Keratinocyte (primary cell): ENCODE measurements around the gene AIG1. TPM values are rescaled to one million over a fixed set of nuclear protein-coding genes. Genes with fewer than 3 reads are reported as not detected.

Experiments
- DNase-seq: peaks from one replicate; pipeline ENCODE4 v3.0.0-alpha.2; 2011; ENCODE audit warnings: low read depth, missing footprints, low spot score
- FAIRE-seq: peaks from 2 replicates; lab custom pipeline; 2011; peaks lifted over from hg19 to GRCh38; lab: Jason Lieb, UNC
- H2AFZ ChIP-seq: 2 replicates; pipeline ENCODE4 v1.6.0; 2012; ENCODE audit warnings: low read length, control low read depth, inconsistent platforms; ENCODE audit not compliant: control insufficient read depth
- H3K27ac ChIP-seq: 2 replicates; pipeline ENCODE4 v1.5.1; 2011; ENCODE audit warnings: low read length; ENCODE audit not compliant: control insufficient read depth, insufficient read depth
- H3K27me3 ChIP-seq: 3 replicates; pipeline ENCODE4 v1.6.0; 2011; ENCODE audit warnings: low read length; ENCODE audit not compliant: control insufficient read depth, insufficient read depth; ENCODE audit errors: extremely low read depth
- H3K36me3 ChIP-seq, 2 experiments: 2 replicates in 1 of 2; 3 replicates in 1 of 2; pipeline ENCODE4 v1.5.1; 2011; ENCODE audit warnings: low read length in 2 of 2, mild to moderate bottlenecking in 1 of 2; ENCODE audit not compliant: control insufficient read depth in 2 of 2, insufficient read depth in 2 of 2; ENCODE audit errors: extremely low read depth in 1 of 2
- H3K4me1 ChIP-seq: 3 replicates; pipeline ENCODE4 v1.5.1; 2011; ENCODE audit warnings: low read length; ENCODE audit not compliant: control insufficient read depth, insufficient read depth; ENCODE audit errors: extremely low read depth
- H3K4me2 ChIP-seq: 3 replicates; pipeline ENCODE4 v1.6.0; 2011; ENCODE audit warnings: low read depth, low read length; ENCODE audit not compliant: control insufficient read depth, insufficient read depth; ENCODE audit errors: extremely low read depth
- H3K4me3 ChIP-seq, 3 experiments: fragments of 200-600 bp in 1 of 3; sonication (generic) in 1 of 3; 2 replicates in 2 of 3; 3 replicates in 1 of 3; pipeline ENCODE4 v1.5.1; 2011 to 2016; ENCODE audit warnings: low read length in 3 of 3, mild to moderate bottlenecking in 3 of 3, control low read depth in 2 of 3, inconsistent platforms in 1 of 3, low read depth in 1 of 3, mixed read lengths in 1 of 3, mixed run types in 1 of 3, moderate library complexity in 1 of 3; ENCODE audit not compliant: control insufficient read depth in 2 of 3, insufficient read depth in 2 of 3; ENCODE audit errors: extremely low read depth in 1 of 3
- H3K79me2 ChIP-seq: 2 replicates; pipeline ENCODE4 v1.6.0; 2012; ENCODE audit warnings: low read length; ENCODE audit not compliant: control insufficient read depth, insufficient read depth
- H3K9ac ChIP-seq: 3 replicates; pipeline ENCODE4 v1.6.0; 2011; ENCODE audit warnings: low read length; ENCODE audit not compliant: control insufficient read depth, insufficient read depth; ENCODE audit errors: extremely low read depth
- H3K9me1 ChIP-seq: 3 replicates; pipeline ENCODE4 v1.6.0; 2011; ENCODE audit warnings: low read length; ENCODE audit not compliant: control insufficient read depth, insufficient read depth; ENCODE audit errors: extremely low read depth
- H3K9me3 ChIP-seq: 2 replicates; pipeline ENCODE4 v1.5.1; 2012; ENCODE audit warnings: low read depth, low read length; ENCODE audit not compliant: control insufficient read depth
- H4K20me1 ChIP-seq: 3 replicates; pipeline ENCODE4 v1.6.0; 2011; ENCODE audit warnings: low read length; ENCODE audit not compliant: control insufficient read depth, insufficient read depth; ENCODE audit errors: extremely low read depth
- CTCF ChIP-seq, 3 experiments: IDR thresholded peaks in 1 of 3; conservative IDR thresholded peaks in 1 of 3; optimal IDR thresholded peaks in 1 of 3; 2 replicates in 2 of 3; 3 replicates in 1 of 3; pipeline versions ENCODE3 to v1.5.1; 2011; ENCODE audit warnings: low read length in 3 of 3, mild to moderate bottlenecking in 3 of 3, moderate library complexity in 2 of 3, control low read depth in 1 of 3, inconsistent platforms in 1 of 3; ENCODE audit not compliant: insufficient read depth in 2 of 3; ENCODE audit errors: extremely low read depth in 1 of 3
- EZH2 ChIP-seq: IDR thresholded peaks from one replicate; pipeline ENCODE4 v1.6.1; 2012; ENCODE audit warnings: inconsistent platforms, mild to moderate bottlenecking, low read length, moderate library complexity
- dilution Hi-C: fragments of 300-500 bp; cut with MboI; formaldehyde crosslinking; loops from one replicate; pipeline ENCODE4 v1.7.0; 2020; ENCODE audit warnings: low sequenced_read_pairs; ENCODE audit not compliant: extremely low pct_ligation_motif_present
- polyA plus RNA-seq, 5 experiments: library from polyadenylated mRNA; depleted of rRNA in 3 of 5; stranded (reverse) in 3 of 5; stranded (forward) in 1 of 5; unstranded in 1 of 5; fragments of >200 nt; gene quantifications; 1 replicate in 1 of 5; 2 replicates in 3 of 5; 3 replicates in 1 of 5; pipeline versions ENCODE4 v1.2.1 to v1.2.3, GENCODE V29; 2011 to 2012; ENCODE audit warnings: missing spikeins in 2 of 5, low read depth in 1 of 5, low replicate concordance in 1 of 5

The AIG1 gene
- polyA plus RNA-seq, 1 donor (not counting 4 experiments of a cell fraction or from before 2014, with no cell fraction given), result 77.1 TPM

- Histone ChIP-seq H3K36me3 (no peaks in the 10 kb centered on the region), H3K4me1 (no peaks in the 10 kb centered on the region), H3K27ac (no peak overlapping the region), H3K9ac (no peak overlapping the region), H3K4me3 (no peak overlapping the region), H3K27me3 (no peaks in the 10 kb centered on the region), H3K79me2 (no peaks in the 10 kb centered on the region), H3K4me2 (no peak overlapping the region), H4K20me1 (no peaks in the 10 kb centered on the region), H3K9me1 (no peaks in the 10 kb centered on the region), H2AFZ (no peak overlapping the region), H3K9me3 (no peaks in the 10 kb centered on the region)
- TF ChIP-seq CTCF (optimal IDR thresholded peaks at IDR 0.05 in 1 of 3, IDR thresholded peaks at IDR 0.05 in 1 of 3, conservative IDR thresholded peaks at IDR 0.05 in 1 of 3; ENCODE audit: extremely low read depth in 1 of 3, insufficient read depth in 2 of 3, low read length in 3 of 3) (no peak), EZH2 (no peak)
- DNase-seq (no peak), FAIRE-seq (no peak)
- dilution Hi-C loops, result no loop called here
These were observed 23.2 kb upstream of the AIG1 start for GRCh38 chr6:143037470-143037869.

- Histone ChIP-seq H3K9me1 (no peaks in the 10 kb centered on the region), H2AFZ (no peak overlapping the region), H3K27ac (no peak overlapping the region), H3K4me3 (no peak overlapping the region), H3K36me3 (no peaks in the 10 kb centered on the region), H3K4me1 (no peaks in the 10 kb centered on the region), H3K27me3 (no peaks in the 10 kb centered on the region), H4K20me1 (no peaks in the 10 kb centered on the region), H3K9ac (no peak overlapping the region), H3K9me3 (no peaks in the 10 kb centered on the region), H3K4me2 (no peak overlapping the region), H3K79me2 (no peaks in the 10 kb centered on the region)
- dilution Hi-C loops, result no loop called here
- no peak for TF ChIP-seq EZH2
- TF ChIP-seq CTCF (optimal IDR thresholded peaks at IDR 0.05 in 1 of 3, IDR thresholded peaks at IDR 0.05 in 1 of 3, conservative IDR thresholded peaks at IDR 0.05 in 1 of 3; ENCODE audit: extremely low read depth in 1 of 3, insufficient read depth in 2 of 3, low read length in 3 of 3), result peak in 1 of 3 experiments; percentile 17
- DNase-seq (no peak), FAIRE-seq (no peak)
These were observed 21.9 kb upstream of the AIG1 start for GRCh38 chr6:143038833-143039232.
